ENCODE data around the gene CCDC54.

GRCh38 chr3:107421170-107421792 is 44.0 kb downstream of the CCDC54 start:
- TF ChIP-seq POLR2A (IDR thresholded peaks at IDR 0.05) (no peak), CTCF (IDR thresholded peaks at IDR 0.05) (peak; percentile 52 to 71 (median 66))

All from tibial nerve (tissue), 3 donors.